NCI-H146 treated with DMSO at 0.1 percent for 48 hours (cell line): ENCODE measurements around the gene BCL7A.
A peak's percentile ranks its signal among the peaks of the same experiment; 100 is the strongest.

Experiments
- DNase-seq: peaks from one replicate; lab custom pipeline; 2025; ENCODE audit not compliant: unreplicated experiment; lab: John Stamatoyannopoulos, UW

BCL7A gene

GRCh38 chr12:121996945-121997612 lies 24.6 kb upstream of the BCL7A start:
- no peak for DNase-seq

GRCh38 chr12:122001466-122002209 lies 20.0 kb upstream of the BCL7A start:
- peak; percentile 86 for DNase-seq

GRCh38 chr12:122003651-122004611 lies 17.8 kb upstream of the BCL7A start:
- DNase-seq: no peak

GRCh38 chr12:122004633-122005071 lies 17.0 kb upstream of the BCL7A start:
- no peak for DNase-seq

- no peak for DNase-seq
Measured at GRCh38 chr12:122005252-122005776, 16.4 kb upstream of the BCL7A start.

- no peak for DNase-seq
Measured at GRCh38 chr12:122006186-122006926, 15.3 kb upstream of the BCL7A start.

GRCh38 chr12:122009741-122010140 lies 11.9 kb upstream of the BCL7A start:
- DNase-seq: no peak

GRCh38 chr12:122012184-122012583 lies 9.5 kb upstream of the BCL7A start:
- no peak for DNase-seq

- no peak for DNase-seq
Measured at GRCh38 chr12:122013136-122013535, 8.5 kb upstream of the BCL7A start.

GRCh38 chr12:122013791-122014590 lies 7.7 kb upstream of the BCL7A start:
- no peak for DNase-seq

- DNase-seq: no peak
Measured at GRCh38 chr12:122014781-122015180, 6.9 kb upstream of the BCL7A start.

GRCh38 chr12:122018457-122018856 lies 3.2 kb upstream of the BCL7A start:
- no peak for DNase-seq

GRCh38 chr12:122018937-122019336 lies 2.7 kb upstream of the BCL7A start:
- DNase-seq: no peak

- no peak for DNase-seq
Measured at GRCh38 chr12:122020795-122021192, 890 bp upstream of the BCL7A start.

GRCh38 chr12:122021193-122021821 lies 377 bp upstream of the BCL7A start:
- no peak for DNase-seq

GRCh38 chr12:122022393-122023338 lies 982 bp downstream of the BCL7A start:
- DNase-seq: no peak

GRCh38 chr12:122023339-122024131 lies 1.9 kb downstream of the BCL7A start:
- DNase-seq: peak; percentile 69
